SK-N-MC (cell line): ENCODE results near the gene LRRC8B.

ENCODE experiments used
- DNase-seq: peaks from one replicate; pipeline ENCODE4 v3.0.0-alpha.2; 2011; ENCODE audit warnings: low read depth, low spot score
- H3K27ac ChIP-seq: fragments of 200-600 bp; sonication (generic); 2 replicates; pipeline ENCODE4 v1.5.1; 2016; ENCODE audit warnings: mixed run types
- H3K36me3 ChIP-seq: fragments of 200-600 bp; sonication (generic); 2 replicates; pipeline ENCODE4 v1.6.1; 2017; ENCODE audit warnings: antibody characterized with exemption, low read length, mixed read lengths; ENCODE audit not compliant: insufficient read depth
- H3K4me3 ChIP-seq: fragments of 200-600 bp; sonication (generic); 2 replicates; pipeline ENCODE4 v1.5.1; 2016
- H3K9ac ChIP-seq: fragments of 200-600 bp; sonication (generic); 2 replicates; pipeline ENCODE4 v1.8.0; 2017; ENCODE audit warnings: mixed run types, mixed read lengths; ENCODE audit not compliant: insufficient read length
- H3K9me3 ChIP-seq: fragments of 200-600 bp; sonication (generic); 2 replicates; pipeline ENCODE4 v1.6.1; 2017; ENCODE audit warnings: low read depth, mild to moderate bottlenecking, antibody characterized with exemption, low read length, moderate library complexity, mixed read lengths
- EZH2 ChIP-seq: fragments of 200-600 bp; sonication (generic); IDR thresholded peaks from one replicate; pipeline ENCODE4 v1.6.1; 2017; ENCODE audit warnings: antibody characterized with exemption
- FOXP2 ChIP-seq: optimal IDR thresholded peaks from 2 replicates; pipeline ENCODE3; 2011; ENCODE audit warnings: mild to moderate bottlenecking, moderate library complexity; ENCODE audit not compliant: insufficient read depth; ENCODE audit errors: extremely low read length, control extremely low read depth
- POLR2AphosphoS5 ChIP-seq: IDR thresholded peaks from 2 replicates; pipeline ENCODE4 v1.6.1; 2012; ENCODE audit warnings: mild to moderate bottlenecking, low read depth, low read length, borderline replicate concordance

LRRC8B gene

GRCh38 chr1:89524369-89525168, at the start of gene LRRC8B:
TSS of gene LRRC8B (plus strand) at chr1:89524829. CDS start at chr1:89582651, 57,822 bp downstream.
- H3K27ac ChIP-seq: no peak within 1 kb of the TSS; the same call in 1 of the 2 replicates
- no peaks in the 10 kb centered on the region for H3K36me3 ChIP-seq
- DNase-seq: no peak
- peak within 1 kb of the TSS; percentile 65 for H3K9ac ChIP-seq
- no peak for TF ChIP-seq FOXP2
- TF ChIP-seq POLR2AphosphoS5: peak; percentile 67; the same call in 1 of the 2 replicates
- no peaks in the 10 kb centered on the region for H3K9me3 ChIP-seq
- H3K4me3 ChIP-seq: peak within 1 kb of the TSS; percentile 92

- DNase-seq: no peak
- no peak overlapping the region for H3K9ac ChIP-seq
Measured at GRCh38 chr1:89475269-89475668, 49.4 kb upstream of the LRRC8B start.

GRCh38 chr1:89476072-89476471, 48.6 kb upstream of the LRRC8B start:
- Histone ChIP-seq H3K9ac (no peak overlapping the region), H3K4me3 (no peak overlapping the region), H3K36me3 (no peaks in the 10 kb centered on the region), H3K27ac (no peak overlapping the region), H3K9me3 (no peaks in the 10 kb centered on the region)
- no peak for TF ChIP-seq EZH2
- TF ChIP-seq FOXP2: no peak
- TF ChIP-seq POLR2AphosphoS5: no peak
- no peak for DNase-seq

More at GRCh38 chr1:89475269-89475668, 49.4 kb upstream of the LRRC8B start:
- Histone ChIP-seq H3K4me3 (no peak overlapping the region), H3K9me3 (no peaks in the 10 kb centered on the region), H3K27ac (no peak overlapping the region), H3K36me3 (no peaks in the 10 kb centered on the region)
- no peak for TF ChIP-seq POLR2AphosphoS5
- no peak for TF ChIP-seq FOXP2
- no peak for TF ChIP-seq EZH2

- Histone ChIP-seq H3K27ac (no peak overlapping the region), H3K36me3 (no peaks in the 10 kb centered on the region), H3K9ac (no peak overlapping the region), H3K4me3 (no peak overlapping the region), H3K9me3 (no peaks in the 10 kb centered on the region)
- TF ChIP-seq POLR2AphosphoS5 (no peak), EZH2 (no peak), FOXP2 (no peak)
- DNase-seq: peak; percentile 70
Measured at GRCh38 chr1:89483010-89483756, 41.4 kb upstream of the LRRC8B start.

- no peak overlapping the region for H3K27ac ChIP-seq
- no peak overlapping the region for H3K4me3 ChIP-seq
- no peaks in the 10 kb centered on the region for H3K36me3 ChIP-seq
- no peak for TF ChIP-seq POLR2AphosphoS5
- no peak for TF ChIP-seq FOXP2
- TF ChIP-seq EZH2: no peak
- H3K9me3 ChIP-seq: no peaks in the 10 kb centered on the region
- DNase-seq: no peak
- no peak overlapping the region for H3K9ac ChIP-seq
Measured at GRCh38 chr1:89483757-89484077, 40.9 kb upstream of the LRRC8B start.

GRCh38 chr1:89484092-89485038, 40.3 kb upstream of the LRRC8B start:
- Histone ChIP-seq H3K9ac (no peak overlapping the region), H3K4me3 (no peak overlapping the region), H3K9me3 (no peaks in the 10 kb centered on the region), H3K27ac (no peak overlapping the region), H3K36me3 (no peaks in the 10 kb centered on the region)
- no peak for DNase-seq
- TF ChIP-seq EZH2 (no peak), FOXP2 (no peak), POLR2AphosphoS5 (no peak)

- Histone ChIP-seq H3K9me3 (no peaks in the 10 kb centered on the region), H3K27ac (no peak overlapping the region), H3K4me3 (no peak overlapping the region), H3K36me3 (no peaks in the 10 kb centered on the region), H3K9ac (no peak overlapping the region)
- no peak for TF ChIP-seq POLR2AphosphoS5
- TF ChIP-seq FOXP2: no peak
- no peak for TF ChIP-seq EZH2
- DNase-seq: no peak
Measured at GRCh38 chr1:89487972-89488371, 36.7 kb upstream of the LRRC8B start.
